Stromal cell of bone marrow (primary cell): ENCODE data around the gene TMED9.
"Not testable (repeated sequence)": the region's sequence is repeated elsewhere in the genome, so short reads cannot be mapped to it uniquely, and the experiment has no call there.

ENCODE experiments used
- DNase-seq: peaks from one replicate; pipeline ENCODE4 v3.0.0-alpha.2; 2012; ENCODE audit warnings: low read depth

The TMED9 gene

GRCh38 chr5:177592010-177592834, at the start of gene TMED9:
TMED9 (plus strand) TSS chr5:177592203; CDS start chr5:177592215, 12 bp downstream.
- peak; percentile 60 for DNase-seq

GRCh38 chr5:177542816-177543465, 49.1 kb upstream of the TMED9 start:
- DNase-seq = no peak

- DNase-seq = peak; percentile 95
These were observed 46.3 kb upstream of the TMED9 start for GRCh38 chr5:177545487-177546257.

- DNase-seq = peak; percentile 98
These were observed 45.7 kb upstream of the TMED9 start for GRCh38 chr5:177546258-177546741.

GRCh38 chr5:177547736-177548135, 44.3 kb upstream of the TMED9 start:
- DNase-seq = no peak

- no peak for DNase-seq
These were observed 43.5 kb upstream of the TMED9 start for GRCh38 chr5:177548495-177548894.

GRCh38 chr5:177550122-177550521, 41.9 kb upstream of the TMED9 start:
- DNase-seq = no peak

- no peak for DNase-seq
These were observed 39.1 kb upstream of the TMED9 start for GRCh38 chr5:177552839-177553455.

- DNase-seq = no peak
These were observed 38.2 kb upstream of the TMED9 start for GRCh38 chr5:177553671-177554429.

- peak; percentile 78 for DNase-seq
These were observed 37.4 kb upstream of the TMED9 start, which contains the start of gene FAM193B for GRCh38 chr5:177554474-177555111. FAM193B (minus strand) TSS chr5:177554563; CDS start chr5:177554458, 105 bp downstream.

GRCh38 chr5:177555228-177555627, 36.8 kb upstream of the TMED9 start:
- DNase-seq = no peak

- no peak for DNase-seq
These were observed 36.3 kb upstream of the TMED9 start for GRCh38 chr5:177555665-177556064.

GRCh38 chr5:177557041-177557647, 34.9 kb upstream of the TMED9 start:
- DNase-seq = no peak

GRCh38 chr5:177557796-177558195, 34.2 kb upstream of the TMED9 start:
- no peak for DNase-seq

- DNase-seq = not testable (repeated sequence)
These were observed 32.5 kb upstream of the TMED9 start for GRCh38 chr5:177559446-177559941.

GRCh38 chr5:177565046-177565445, 27.0 kb upstream of the TMED9 start:
- DNase-seq = no peak

GRCh38 chr5:177568326-177568725, 23.7 kb upstream of the TMED9 start:
- DNase-seq = no peak

GRCh38 chr5:177569894-177570293, 22.1 kb upstream of the TMED9 start:
- no peak for DNase-seq

GRCh38 chr5:177575488-177575887, 16.5 kb upstream of the TMED9 start:
- no peak for DNase-seq

GRCh38 chr5:177576169-177576568, 15.8 kb upstream of the TMED9 start:
- DNase-seq = no peak
